ENCODE results near the gene CFAP69.

DNA sequence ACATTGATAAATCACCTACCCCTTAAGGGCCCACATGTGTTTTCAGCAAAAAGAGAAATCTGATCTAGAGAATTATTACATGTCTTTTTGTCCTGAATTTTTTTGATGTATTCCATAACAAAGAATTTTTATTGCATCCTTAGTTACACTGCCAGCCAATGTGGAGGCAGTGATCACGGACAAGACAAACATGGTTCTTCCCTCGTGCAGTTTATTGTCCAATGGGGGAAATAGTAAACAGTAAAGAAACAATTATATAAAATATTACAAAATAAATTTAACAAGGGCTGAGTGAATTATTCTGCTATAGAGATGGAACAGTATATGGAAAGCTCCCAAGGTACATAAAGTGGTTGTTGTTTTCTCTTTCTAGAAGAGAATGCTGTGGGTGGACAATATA lies 31.5 kb upstream of the CFAP69 start:
- no peak for TF ChIP-seq EZH2 (IDR thresholded peaks at IDR 0.05; ENCODE audit: borderline replicate concordance, insufficient read depth, low read depth, low read length, poor library complexity, severe bottlenecking)
- TF ChIP-seq, protein P1, sequence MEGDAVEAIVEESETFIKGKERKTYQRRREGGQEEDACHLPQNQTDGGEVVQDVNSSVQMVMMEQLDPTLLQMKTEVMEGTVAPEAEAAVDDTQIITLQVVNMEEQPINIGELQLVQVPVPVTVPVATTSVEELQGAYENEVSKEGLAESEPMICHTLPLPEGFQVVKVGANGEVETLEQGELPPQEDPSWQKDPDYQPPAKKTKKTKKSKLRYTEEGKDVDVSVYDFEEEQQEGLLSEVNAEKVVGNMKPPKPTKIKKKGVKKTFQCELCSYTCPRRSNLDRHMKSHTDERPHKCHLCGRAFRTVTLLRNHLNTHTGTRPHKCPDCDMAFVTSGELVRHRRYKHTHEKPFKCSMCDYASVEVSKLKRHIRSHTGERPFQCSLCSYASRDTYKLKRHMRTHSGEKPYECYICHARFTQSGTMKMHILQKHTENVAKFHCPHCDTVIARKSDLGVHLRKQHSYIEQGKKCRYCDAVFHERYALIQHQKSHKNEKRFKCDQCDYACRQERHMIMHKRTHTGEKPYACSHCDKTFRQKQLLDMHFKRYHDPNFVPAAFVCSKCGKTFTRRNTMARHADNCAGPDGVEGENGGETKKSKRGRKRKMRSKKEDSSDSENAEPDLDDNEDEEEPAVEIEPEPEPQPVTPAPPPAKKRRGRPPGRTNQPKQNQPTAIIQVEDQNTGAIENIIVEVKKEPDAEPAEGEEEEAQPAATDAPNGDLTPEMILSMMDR (IDR thresholded peaks at IDR 0.05), result no peak
